Activated CD4-positive, alpha-beta T cell treated with anti-CD3 and anti-CD28 coated beads for 4 hours (primary cell): Measurements from ENCODE around the gene SAMD1.
A peak's percentile ranks its signal among the peaks of the same experiment; 100 is the strongest.

Experiments used
- DNase-seq, 2 donors: peaks; one replicate each; pipeline ENCODE4 v3.0.0-alpha.2; 2020

SAMD1 gene

DNA sequence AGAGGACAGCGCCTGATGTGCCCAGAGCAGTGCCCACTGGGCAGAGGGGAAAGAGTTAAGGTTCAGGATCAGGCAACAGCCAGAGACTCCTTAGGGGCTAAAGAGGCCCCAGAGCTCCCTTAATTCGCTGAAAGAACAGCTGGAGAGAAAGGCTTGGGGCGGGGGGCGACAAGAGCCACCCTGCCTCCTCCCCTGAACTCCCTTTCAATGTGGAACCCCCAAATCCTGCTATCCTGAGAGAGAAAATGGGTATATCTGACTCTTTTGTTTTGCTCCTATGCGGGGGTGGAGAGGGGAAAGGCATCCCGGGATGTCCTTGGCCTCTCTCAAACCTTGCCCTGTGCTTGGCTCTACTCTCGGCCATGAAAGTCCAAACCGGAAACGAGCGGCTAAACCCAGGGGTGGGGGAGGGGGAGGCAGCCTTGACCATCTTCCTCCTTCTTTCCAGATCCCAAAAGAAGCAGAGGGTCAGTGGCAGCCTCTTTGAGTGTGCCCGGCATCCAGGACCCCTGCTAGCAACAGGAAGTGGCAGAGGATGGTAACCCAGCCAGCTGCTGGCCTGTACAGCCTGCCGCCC lies 22.3 kb upstream of the SAMD1 start:
- DNase-seq: no peak

DNA sequence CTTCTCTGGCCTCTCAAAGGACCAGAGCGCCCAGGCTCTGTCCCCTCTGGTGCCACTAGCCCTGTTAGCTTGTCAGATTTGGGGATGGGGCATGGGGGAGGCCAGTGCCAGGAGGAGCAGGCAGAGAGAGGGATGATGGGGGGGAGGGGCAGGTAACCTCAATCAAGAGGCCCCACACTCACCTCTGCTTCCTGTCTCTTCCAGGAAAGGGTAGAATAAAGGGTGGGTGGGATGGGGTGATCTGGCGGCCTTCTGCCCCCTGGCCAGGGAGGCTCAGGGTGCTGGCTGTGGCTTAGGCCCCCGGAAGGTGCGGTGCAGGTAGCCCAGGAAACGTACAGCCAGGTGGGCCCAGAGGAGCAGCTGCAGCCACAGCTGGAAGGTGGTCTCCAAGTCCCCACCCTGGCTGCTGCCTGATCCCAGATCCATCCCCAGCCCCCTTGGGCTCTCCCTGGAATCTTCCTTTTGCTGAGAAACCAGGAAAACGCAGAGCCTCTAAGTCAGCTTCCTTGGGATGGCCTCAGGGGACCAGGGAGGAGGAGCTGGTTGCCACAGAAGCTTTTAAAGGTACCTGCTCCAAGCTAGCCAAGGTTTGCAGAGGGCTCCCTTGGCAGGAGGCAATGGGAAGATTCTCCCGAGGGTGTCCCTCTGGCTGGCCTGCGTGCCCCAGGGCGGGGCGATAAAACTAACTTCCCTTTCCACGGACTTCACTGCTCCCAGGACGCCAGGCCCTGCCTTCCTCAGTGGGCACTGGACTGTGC lies 21.7 kb upstream of the SAMD1 start:
- DNase-seq: no peak

DNA sequence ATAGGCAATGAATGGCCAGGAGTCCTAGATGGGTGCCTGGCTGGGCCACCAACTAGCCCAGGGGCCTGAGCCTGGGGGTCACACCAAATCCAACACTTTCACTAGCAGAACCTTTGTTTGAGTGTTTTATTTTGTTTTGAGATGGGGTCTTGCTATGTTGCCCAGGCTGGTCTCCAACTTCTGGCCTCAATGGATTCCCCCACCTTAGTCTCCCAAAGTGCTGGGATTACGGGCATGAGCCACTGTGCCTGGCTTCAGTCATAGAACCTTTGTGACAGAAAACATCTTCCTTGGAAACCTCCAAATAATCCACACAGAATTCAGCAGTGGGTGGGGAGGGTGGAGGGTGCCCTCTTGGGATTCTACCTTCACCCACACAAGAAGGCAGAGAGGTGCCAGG lies 20.9 kb upstream of the SAMD1 start:
- DNase-seq: no peak

DNA sequence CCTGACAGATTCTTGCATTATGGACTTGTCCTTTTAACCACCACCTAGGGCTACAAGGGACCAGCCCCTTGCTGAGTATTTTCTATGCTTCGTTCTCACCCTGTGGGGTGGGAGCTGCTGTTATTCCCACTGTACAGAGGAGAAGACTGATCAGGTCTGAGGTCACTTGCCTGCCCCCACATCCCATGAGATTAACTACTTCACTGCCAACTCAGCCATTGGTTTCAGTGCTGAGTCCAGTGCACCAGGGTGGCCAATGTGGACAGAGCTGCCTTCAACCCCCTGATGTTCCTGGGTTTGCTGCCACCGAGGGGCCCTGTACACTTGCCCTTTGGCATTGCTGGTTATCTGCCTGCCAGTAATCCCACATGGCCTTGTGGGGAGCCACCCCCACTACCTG lies 20.1 kb upstream of the SAMD1 start:
- DNase-seq: no peak

DNA sequence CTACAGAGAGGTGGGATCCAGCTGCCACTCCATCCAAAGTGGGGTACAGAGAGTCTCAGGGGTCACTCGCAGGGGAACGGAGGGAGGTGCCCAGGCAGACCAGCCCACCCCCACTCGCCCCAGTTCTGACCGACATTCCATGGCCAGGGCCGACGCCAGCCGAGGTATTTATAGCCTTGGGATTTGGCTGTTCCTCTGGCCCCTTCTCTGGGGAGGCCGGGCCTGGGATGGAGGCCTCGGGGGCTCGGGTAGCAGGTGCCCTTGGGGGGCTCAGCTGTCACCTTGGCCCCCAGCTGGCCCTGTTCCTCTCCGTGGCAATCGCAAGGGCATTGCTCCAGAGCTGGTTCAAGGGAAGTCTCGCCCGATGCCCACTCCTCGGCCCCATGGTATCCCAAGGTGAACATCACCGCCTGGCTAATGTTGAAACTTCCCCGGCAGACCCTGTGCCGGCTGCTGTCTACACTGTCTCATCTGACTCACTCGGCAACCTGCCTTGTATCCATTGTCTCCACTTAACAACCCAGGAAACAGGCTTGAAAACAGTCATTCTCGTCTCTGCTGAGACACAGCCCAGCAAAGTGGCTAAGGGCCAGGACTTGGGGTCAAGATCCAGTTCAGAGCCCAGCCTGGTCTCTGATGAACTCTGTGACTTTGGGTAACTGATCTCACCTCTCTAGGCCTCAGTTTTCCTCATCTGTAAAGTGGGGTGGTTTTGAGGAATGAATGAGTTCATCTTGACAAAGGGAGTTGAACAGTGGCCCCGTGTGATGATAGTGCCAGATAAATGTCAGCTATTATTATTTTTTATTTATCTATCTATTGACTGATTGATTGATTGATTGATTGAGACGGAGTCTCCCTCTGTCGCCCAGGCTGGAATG lies 17.3 kb upstream of the SAMD1 start:
- DNase-seq: no peak

DNA sequence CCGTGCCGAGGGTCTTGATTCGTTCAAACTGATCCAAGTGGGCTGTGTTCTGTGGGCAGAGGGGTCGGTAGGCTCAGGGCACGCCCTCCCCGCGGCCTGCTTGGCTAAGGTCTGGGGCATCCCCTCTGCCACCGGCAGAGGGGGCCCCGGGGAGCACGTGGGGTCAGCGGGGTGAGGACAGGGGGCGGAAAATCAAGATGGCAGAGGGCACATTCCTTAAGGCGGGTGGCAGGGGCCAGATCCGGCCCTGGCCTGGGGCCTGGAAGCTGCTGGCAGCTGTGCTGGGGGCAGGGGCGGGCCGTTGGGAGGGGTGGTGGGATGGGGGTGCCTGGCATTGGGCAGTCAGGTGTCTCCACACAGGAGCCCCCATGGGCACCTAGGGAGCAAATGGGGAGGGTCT lies 16.3 kb upstream of the SAMD1 start:
- DNase-seq: no peak

DNA sequence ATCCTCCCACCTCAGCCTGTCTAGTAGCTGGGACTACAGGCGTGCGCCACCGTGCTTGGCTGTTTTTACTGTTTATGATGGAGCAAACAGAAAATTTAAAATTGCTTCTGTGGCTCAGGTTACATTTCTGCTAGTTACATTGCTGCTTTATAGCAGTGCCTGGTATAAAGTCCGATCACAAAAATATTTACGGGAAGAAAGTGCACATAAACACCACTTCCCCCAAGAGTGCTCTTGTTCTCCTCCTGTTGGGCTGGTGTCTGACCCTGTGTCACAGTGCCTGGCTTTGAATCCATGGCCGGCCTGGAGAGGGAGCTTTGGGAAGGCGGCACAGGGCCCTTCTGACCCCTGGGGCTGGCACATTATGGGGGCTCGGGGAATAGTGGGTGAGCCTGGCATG lies 15.1 kb upstream of the SAMD1 start:
- DNase-seq: no peak

DNA sequence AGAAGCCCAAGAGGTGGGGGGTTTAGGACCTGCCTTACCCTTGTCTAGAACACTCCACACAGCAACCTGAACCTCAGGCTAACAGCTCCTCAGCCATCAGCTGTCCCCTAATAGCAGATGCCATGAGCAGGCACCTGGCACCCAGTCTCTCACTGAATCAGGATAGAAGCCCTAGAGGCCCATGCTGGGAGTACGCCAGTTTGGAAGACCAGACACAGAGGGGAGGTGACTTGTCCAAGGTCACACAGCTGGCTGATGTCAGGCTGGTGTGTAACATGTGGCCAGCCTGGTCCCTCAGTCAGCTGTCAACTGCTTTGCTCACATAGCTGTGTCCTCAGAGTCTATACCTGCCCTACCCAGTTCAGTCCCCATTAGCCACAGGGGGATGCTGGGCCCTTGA lies 12.8 kb upstream of the SAMD1 start:
- DNase-seq: no peak

DNA sequence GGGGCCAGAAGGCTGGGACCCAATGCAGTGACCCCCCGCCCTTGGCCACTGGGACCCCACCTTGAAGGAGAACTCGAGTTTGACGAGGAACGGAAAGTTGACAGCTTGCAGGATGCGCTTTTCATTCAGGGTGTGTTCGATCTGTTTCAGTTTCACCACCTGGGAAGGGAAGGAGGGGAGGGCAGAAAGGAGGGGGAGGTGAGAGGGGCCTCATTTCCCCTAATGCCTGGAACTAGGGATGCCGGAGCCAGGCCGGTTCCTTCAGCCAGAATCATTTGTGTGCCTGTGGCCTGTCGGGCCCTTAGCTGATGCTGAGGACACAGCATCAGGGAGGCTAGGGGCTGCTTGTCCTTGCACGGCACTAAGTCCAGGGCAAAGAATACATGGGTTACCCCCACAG lies 12.2 kb upstream of the SAMD1 start:
- no peak for DNase-seq

DNA sequence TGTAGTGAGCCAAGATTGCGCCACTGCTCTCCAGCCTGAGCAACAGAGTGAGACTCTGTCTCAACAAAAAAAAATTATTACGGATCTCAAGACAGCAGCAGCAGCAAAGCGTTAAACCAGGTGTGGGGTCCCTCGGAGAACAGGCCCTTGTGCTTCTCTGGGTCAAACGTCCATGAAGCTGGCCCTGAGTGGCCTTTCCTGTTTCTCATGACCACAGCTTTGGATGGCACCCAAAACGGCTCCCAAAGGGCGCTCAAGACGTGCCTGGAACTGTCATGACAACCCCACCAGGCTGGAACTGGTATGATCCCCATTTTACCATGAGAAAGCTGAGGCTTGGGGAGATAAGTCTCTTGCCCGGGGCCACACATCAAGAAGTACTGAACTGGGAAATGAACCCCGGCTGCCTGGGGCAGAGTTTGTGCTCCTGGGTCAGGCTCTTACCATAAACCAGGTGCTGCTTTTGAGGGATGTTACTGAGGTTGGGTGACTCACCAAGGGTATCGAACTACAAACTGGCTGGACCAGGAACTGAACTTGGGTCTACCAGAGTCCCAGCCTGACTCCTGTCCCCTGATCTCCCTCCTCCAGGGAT lies 11.6 kb upstream of the SAMD1 start:
- no peak for DNase-seq

DNA sequence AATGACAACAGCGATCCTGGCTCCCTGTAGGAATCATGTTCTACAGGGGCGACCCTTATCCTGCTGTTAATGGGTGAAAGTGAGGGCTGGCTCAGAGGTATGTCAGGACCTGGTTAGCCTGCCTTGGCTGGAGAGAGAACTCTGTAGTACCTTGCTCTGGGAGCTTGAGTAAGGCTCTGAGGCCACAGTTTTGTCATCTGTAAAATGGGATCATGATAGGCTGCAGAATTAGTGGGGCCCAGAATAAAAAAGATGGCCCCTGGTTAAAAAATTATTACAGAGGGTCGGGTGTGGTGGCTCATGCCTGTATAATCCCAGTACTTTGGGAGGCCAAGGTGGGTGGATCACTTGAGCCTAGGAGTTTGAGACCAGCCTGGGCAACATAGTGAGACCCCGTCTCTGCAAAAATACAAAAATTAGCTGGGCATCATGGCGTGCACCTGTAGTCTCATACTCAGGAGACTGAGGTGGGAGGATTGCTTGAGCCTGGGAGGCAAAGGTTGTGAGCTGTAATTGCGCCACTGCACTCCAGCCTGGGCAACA lies 10.5 kb upstream of the SAMD1 start:
- no peak for DNase-seq

DNA sequence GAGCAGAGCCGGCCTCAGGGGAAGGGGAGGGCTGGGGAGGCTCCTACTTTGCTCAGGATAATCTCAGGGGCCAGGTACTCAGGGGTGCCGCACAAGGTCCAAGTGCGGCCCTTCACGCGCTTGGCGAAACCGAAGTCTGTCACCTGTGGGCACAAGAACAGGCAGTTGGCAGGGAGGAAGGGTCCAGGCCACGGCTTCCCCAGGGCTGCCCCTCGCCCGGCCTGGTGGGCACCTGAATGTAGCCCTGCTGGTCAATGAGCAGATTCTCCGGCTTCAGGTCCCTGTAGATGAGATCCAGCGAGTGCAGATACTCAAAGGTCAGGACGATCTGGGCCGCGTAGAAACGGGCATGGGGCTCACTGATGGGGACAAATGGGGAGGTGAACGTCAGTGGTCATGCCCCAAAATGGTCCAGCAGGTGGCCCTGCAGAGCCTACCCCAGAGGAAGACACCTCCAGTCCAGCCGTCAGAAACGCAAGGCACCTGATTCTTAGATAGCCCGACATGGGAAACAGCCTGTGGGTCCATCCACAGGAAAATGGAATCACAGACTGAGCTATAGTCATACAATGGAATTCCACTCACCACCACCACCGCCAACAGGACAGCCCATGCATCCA lies 7.1 kb upstream of the SAMD1 start:
- DNase-seq: no peak

DNA sequence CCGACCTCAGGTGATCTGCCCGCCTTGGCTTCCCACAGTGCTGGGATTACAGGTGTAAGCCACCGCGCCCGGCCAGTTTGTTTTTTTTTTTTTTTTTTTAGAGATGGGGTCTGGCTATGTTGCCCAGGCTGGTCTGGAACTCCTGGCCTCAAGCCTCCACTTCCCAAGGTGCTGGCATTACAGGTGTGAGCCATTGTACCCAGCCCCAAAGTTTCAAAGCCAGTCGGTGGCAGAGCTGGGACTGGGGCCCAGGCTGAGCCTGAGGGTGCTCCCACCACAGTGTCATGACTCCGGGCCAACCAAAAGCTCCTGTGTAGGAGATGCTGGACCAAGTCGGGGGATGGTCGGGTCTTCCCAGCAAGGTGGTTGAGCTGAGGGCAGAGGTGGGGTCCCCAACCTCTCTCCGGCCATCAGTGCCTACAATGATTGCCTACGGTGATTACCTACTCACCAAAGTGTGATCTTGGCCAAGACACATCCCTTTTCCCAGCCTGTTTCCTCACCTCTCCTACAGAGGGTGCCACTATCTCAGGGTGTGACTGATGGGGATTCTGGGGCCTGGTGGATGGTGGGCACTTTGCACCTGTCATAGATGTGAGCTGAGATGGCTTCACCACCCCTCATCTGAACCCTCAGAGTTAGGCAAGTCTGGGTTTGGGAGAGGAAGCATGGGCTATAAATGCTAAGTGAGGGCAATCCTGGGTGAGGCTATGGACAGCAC lies 5.9 kb upstream of the SAMD1 start:
- no peak for DNase-seq

DNA sequence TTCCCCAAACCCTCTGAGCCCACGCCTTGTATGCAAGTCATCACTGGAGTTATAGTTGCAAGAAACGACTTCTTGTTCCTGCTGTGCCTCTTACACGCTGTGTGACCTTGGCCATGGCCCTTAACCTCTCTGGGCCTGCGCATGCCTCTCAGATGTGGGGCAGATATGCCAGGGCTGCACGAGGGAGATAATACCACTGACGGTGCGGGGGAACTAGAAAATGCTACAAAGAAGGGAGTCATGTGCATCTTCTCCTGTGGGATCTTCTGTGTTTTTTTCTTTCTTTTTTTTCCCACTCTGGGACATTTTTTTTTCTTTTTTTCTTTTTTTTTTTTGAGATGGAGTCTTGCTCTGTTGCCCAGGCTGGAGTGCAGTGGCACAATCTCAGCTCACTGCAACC lies 4.3 kb upstream of the SAMD1 start:
- no peak for DNase-seq

DNA sequence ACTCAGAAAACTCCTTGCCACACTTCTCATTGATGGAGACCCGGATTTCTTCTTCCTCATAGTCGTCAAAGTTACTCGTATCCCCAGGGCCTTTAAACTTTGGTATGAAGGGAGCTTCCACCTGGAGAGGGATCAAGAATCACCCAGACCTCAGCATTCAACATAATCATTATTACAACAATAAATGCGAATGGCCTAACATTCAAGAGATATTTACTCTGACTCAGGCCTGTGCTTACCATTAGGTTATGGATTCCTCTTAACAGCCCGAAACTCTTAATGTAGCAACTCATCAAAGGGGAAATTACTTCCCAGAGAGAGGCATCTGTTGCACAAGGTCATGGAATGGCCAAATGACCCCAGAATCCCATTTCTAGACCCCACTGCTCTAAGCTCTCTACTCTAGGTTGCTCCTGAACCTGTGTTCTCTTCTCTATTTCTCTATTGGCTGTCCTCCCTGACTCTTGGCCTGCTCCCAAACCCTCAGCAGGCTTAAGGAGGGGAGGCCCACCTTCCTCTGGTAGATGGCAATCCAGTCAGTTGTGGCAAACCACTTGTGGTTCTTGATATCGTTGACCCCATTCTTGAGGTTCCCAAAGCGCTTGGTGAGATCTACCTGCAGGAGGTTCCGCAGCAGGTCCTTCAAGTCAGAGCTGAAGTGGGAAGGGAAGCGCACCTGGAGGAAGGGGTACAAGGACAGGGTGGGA lies 2.7 kb upstream of the SAMD1 start:
- no peak for DNase-seq

DNA sequence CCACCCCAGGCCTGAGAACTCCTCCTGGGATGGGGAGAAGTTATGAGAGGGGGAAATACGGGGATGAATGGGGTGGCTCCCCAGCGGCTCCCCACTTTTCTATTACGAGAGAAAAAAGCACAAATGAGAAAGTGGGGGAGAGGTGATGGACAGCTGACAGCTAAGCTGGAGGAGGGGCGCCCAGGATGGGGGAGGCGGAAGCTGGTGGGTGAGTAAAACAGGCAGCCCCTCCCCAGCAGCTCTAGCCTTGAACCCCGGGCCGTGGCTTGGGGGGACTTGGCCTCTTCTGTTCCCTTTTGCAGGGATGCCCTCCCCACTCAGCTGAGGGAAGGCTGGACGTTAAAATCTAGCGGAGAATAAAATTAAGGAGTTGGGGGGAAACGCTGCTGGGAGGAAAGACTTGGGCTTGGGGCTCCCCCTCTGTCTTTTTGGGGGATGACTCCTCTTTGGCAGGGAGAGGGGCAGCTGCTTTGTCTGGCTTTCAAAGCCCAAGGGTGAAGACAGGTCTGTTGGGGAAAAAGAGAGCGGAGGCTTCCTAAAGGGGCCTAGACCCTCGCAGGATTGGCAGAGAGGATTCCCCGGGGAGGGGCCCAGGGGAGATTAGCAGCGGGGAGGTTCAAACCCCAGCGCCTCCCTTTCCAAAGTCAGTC lies 1.4 kb upstream of the SAMD1 start:
- DNase-seq: peak in 1 of 2 donors; percentile 50

DNA sequence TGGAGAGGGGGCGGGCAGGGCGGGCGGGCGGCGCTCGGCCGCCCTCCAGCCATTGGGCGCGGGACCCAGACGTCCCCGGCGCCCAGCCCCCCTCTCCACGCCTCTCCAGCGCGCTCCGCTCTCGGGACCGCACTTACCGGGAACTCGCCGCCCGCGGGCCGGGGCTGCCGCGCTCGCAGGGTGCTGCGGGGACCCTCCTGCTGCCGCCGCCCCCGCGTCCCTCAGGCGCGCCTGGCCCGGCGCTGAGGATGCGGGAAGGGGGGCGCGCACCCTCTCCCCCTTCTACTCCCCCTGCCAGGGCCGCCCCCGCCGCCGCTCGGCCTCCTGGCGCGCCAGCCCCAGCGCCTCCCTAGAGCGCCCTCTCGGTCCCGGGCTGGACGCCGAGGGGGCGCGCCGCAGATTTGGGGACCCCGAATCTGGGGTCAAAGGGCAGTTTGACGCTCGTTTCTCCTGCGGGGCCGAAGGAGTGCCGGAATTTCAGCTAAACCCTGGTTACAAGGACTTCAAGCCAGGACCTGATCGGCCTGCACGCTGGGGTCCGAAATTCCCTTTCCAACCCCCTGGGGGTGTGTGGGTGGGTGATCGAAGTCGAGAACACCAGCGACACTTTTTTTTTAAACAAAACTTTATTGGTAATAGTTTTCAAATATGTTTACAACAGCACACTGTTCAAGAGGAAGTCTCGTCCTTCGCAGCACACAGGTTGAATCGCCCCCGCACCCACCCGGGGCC lies 696 bp upstream of the SAMD1 start:
- peak; percentile 62 to 63 for DNase-seq

DNA sequence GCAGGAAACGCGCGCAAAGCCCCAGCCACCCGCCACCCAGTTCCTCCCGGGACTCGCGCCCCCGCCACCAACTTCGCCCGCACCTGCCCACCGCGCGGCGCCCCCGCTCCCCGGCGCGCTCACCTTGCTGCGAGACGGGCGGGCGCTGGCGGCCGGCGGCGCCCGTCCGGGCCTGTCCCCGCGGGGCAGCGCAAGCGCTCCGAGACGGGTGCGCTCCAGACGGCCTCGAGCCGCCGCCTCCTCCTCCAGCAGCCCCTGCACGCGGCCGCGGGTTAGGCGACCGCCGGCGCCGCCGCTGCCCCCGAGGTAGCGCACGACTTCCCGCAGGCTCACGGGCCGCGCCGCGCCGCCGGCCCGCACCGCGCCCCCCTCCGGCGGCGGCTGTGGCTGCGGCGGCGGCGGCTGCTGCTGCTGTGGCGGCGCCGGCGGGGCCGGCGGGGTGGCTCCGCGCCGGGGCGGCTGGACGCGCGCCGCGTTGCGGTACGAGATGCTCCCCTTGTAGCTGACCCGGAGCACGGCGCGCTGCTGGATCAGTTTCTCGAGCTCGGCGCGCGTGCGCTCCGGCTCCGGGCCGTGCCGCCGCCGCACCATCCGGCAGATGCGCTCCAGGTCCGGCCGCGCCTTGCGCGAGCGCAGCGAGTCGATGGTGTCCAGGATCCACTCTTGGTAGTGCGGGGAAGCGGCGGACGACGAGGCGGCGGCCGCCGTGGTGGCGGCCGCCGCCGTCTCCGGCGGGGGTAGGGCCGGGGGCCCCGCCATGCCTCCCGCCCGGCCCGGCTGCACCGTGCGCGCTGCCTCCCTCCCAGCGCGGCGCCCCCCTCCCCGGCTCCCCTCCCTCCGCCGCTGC lies 666 bp downstream of the SAMD1 start:
- DNase-seq: peak; percentile 41 to 49

DNA sequence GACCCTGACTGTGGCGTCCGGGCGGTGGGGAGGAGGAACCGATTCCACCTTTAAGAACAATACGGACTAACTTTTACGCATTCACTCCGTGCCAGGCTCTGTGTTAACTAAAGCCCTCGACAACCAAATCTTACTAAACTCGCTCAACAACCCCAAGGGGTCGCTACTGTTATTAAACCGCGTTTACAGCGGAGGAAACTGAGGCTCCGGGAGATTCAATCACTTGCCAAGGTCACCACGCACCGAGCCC lies 1.2 kb downstream of the SAMD1 start:
- DNase-seq: peak in 1 of 2 donors; percentile 30
